NT2/D1 (cell line): ENCODE data around the gene KLHL41.

Source experiments
- DNase-seq: peaks from one replicate; pipeline ENCODE4 v3.0.0-alpha.2; 2011; ENCODE audit warnings: low read depth, low spot score
- H3K27me3 ChIP-seq: 2 replicates; pipeline ENCODE4 v1.6.0; 2011; ENCODE audit warnings: mild to moderate bottlenecking; ENCODE audit not compliant: insufficient read length, insufficient read depth
- H3K36me3 ChIP-seq: 2 replicates; pipeline ENCODE4 v1.6.1; 2011; ENCODE audit warnings: mild to moderate bottlenecking, low read length, mixed read lengths; ENCODE audit not compliant: insufficient read depth, insufficient read length
- H3K4me1 ChIP-seq: 2 replicates; pipeline ENCODE4 v1.5.1; 2011; ENCODE audit not compliant: insufficient read depth, insufficient read length
- H3K4me3 ChIP-seq: 2 replicates; pipeline ENCODE4 v1.5.1; 2011; ENCODE audit warnings: low read depth; ENCODE audit not compliant: insufficient read length
- H3K9ac ChIP-seq: 2 replicates; pipeline ENCODE4 v1.6.0; 2011; ENCODE audit warnings: low read depth; ENCODE audit not compliant: insufficient read length
- H3K9me3 ChIP-seq: 2 replicates; pipeline ENCODE4 v1.5.1; 2011; ENCODE audit warnings: mild to moderate bottlenecking, low read length; ENCODE audit not compliant: insufficient read depth
- SUZ12 ChIP-seq: IDR thresholded peaks from 2 replicates; pipeline ENCODE4 v1.6.1; 2011; ENCODE audit not compliant: insufficient read length, insufficient read depth; ENCODE audit errors: extremely low read depth
- YY1 ChIP-seq: IDR thresholded peaks from 2 replicates; pipeline ENCODE4 v1.6.1; 2011; ENCODE audit not compliant: insufficient read length, insufficient read depth
- ZNF274 ChIP-seq: IDR thresholded peaks from 2 replicates; pipeline ENCODE4 v1.6.1; 2011; ENCODE audit warnings: mild to moderate bottlenecking, low read depth, low read length

KLHL41 gene

DNA sequence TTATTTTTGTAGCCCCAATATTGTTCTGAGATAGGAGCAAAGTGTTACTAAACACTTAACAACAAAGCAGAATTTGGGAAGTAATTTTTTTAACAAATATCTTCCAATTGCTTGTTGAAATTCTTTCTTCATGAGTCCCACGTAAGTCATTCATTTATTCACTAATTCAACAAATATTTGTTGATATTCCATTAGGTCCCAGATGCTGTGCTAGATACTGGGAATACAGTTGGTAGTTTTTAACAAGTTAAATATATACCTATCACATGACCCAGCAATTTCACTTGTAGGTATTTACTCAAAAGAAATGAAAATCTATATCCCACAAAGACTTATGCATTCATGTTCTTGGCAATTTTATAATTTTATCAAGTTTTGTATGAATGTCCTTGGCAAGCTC lies 37.3 kb upstream of the KLHL41 start:
- no peaks in the 10 kb centered on the region for H3K4me1 ChIP-seq
- H3K9ac ChIP-seq: no peak overlapping the region
- H3K36me3 ChIP-seq: no peaks in the 10 kb centered on the region
- DNase-seq: no peak
- no peaks in the 10 kb centered on the region for H3K9me3 ChIP-seq
- TF ChIP-seq SUZ12 (no peak), ZNF274 (no peak)
- no peak overlapping the region for H3K4me3 ChIP-seq
- H3K27me3 ChIP-seq: no peaks in the 10 kb centered on the region

DNA sequence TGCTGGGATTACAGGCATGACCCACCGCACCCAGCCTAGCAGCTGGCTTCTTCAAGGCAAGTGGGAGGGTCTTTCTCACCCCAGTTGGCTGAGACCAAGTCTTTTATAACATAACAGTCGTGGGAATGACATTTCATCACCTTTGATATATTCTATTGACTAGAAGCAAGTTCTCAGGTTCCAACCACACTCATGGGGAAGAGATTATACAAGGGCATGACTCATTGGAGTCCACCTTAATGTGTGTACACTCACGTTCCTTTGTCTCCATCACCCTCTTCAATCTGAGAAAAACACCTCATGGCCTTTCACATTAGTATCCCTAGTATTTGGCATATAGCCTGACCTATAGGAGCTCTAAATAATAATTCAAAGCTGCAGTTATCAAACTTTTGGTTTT lies 33.0 kb upstream of the KLHL41 start:
- Histone ChIP-seq H3K9ac (no peak overlapping the region), H3K9me3 (no peaks in the 10 kb centered on the region), H3K4me1 (no peaks in the 10 kb centered on the region), H3K36me3 (no peaks in the 10 kb centered on the region), H3K4me3 (no peak overlapping the region), H3K27me3 (peaks cover 33% of the 10 kb centered on the region)
- TF ChIP-seq ZNF274 (no peak), SUZ12 (no peak)
- DNase-seq: no peak

DNA sequence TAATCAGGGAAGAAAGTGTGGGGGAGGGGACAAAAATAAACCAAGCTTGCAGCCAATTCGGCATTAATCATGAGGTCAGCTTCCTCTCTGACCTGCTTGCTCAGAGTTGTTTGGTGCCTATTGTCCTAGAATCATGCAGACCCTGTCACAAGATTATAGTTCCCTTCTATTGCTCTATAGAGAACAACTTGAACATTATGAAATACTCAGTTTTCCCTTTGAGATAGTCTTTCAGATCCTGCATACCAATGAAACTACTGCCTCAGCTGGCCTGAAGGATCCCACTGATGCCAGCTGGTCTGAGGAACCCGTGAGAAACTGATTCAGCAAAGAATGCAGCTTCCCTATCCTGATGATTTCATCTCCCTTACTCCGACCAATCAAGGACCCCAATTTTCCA lies 31.2 kb upstream of the KLHL41 start:
- no peaks in the 10 kb centered on the region for H3K4me1 ChIP-seq
- H3K4me3 ChIP-seq: no peak overlapping the region
- H3K36me3 ChIP-seq: no peaks in the 10 kb centered on the region
- no peak for DNase-seq
- TF ChIP-seq SUZ12 (no peak), YY1 (no peak), ZNF274 (no peak)
- H3K9ac ChIP-seq: no peak overlapping the region
- H3K9me3 ChIP-seq: no peaks in the 10 kb centered on the region
- H3K27me3 ChIP-seq: peaks cover 33% of the 10 kb centered on the region

DNA sequence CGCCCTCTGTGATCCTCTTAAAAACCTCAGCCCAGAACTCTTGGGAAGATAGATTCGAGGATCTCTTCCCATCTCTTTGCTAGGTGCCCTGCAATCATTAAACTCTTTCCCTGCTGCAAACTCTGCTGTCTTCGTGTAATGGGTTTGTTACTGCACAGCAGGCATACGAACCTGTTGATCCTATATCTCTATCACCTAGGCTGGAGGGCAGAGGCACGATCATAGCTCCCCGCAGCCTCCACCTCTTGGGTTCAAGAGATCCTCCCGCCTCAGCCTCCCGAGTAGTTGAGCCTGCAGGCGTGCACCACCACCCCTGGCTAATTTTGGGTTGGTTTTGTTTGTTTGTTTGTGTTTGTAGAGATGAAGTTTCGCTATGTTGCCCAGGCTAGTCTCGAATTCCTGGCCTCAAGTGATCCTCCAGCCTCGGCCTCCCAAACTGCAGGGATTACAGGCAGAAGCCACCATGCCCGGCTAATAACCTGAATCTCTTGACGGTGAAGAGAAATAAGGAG lies 30.7 kb upstream of the KLHL41 start:
- Histone ChIP-seq H3K9me3 (no peaks in the 10 kb centered on the region), H3K27me3 (peaks cover 33% of the 10 kb centered on the region), H3K4me1 (no peaks in the 10 kb centered on the region), H3K9ac (peak overlapping the region; percentile 79), H3K4me3 (peak overlapping the region; percentile 55), H3K36me3 (no peaks in the 10 kb centered on the region)
- no peak for TF ChIP-seq SUZ12
- no peak for TF ChIP-seq ZNF274
- TF ChIP-seq YY1: no peak
- no peak for DNase-seq

DNA sequence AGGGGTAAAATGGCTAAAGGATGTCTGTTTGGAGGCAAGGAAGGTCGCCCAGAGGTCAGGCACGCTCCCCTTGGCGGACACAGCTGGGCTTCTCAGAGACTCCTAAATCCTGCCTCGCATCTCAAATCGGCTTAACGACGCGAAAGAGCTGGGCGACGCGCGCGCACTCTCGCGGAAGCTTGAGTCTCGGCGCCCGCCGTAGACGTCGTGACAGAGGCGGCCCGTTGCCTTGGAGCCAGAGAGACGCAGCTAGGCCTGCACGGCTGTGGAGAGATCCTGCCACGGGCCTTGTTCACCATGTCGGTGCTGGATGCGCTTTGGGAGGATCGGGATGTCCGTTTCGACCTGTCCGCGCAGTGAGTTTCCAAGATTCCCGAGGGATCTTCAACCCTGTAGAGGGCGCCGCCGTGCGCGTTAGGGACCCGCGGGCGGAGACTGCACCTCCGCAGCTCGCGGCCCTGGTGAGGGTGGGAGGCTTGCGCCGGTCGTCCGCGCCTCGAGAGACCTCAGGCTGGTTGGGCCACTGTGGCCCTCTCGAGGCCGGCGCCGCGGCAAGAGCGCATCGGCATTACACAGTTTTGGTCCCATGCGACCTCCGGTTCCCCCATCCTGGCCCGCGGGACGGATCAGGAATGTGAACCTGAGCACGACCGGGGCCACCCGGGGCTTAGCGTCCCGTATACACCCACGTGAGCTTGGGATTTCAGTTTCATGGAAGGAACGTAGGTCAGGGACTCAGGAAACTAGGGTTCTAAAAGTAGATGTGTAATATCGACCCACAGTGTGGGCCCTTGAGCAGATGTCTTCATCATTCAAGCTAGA lies 30.0 kb upstream of the KLHL41 start, which contains the start of gene BBS5:
Gene BBS5 (plus strand): TSS at position 238 of the 822 bp plus-strand sequence. CDS start 60 bp downstream, at position 298.
- Histone ChIP-seq H3K9ac (peak within 1 kb of the TSS; percentile 79), H3K36me3 (no peaks in the 10 kb centered on the region), H3K9me3 (no peaks in the 10 kb centered on the region), H3K27me3 (peaks cover 33% of the 10 kb centered on the region), H3K4me1 (no peaks in the 10 kb centered on the region), H3K4me3 (peak within 1 kb of the TSS; percentile 55)
- DNase-seq: peak; percentile 50
- TF ChIP-seq SUZ12 (peak; percentile 59), YY1 (no peak)

DNA sequence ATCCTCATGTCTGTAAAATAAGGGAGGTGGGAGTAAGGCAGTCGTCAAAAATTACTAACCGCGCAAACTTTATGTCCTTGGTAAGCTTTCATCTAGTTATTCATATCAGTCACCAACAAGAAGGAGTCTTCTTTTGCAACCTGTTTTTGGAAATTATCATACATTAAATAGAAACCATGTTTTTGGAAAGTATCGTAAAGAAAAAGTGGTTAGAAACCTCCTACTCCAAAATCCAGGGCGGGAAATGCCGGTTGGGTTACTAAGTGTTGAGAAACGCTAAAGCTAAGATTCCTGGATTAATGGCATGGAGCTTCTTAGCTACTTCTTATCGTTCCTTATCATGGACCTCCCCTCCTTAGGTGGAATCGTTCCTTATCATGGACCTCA lies 29.4 kb upstream of the KLHL41 start:
- Histone ChIP-seq H3K36me3 (peaks cover 3% of the 10 kb centered on the region), H3K9ac (peak overlapping the region; percentile 79), H3K27me3 (peaks cover 33% of the 10 kb centered on the region), H3K9me3 (no peaks in the 10 kb centered on the region), H3K4me3 (peak overlapping the region; percentile 55), H3K4me1 (no peaks in the 10 kb centered on the region)
- no peak for TF ChIP-seq SUZ12
- no peak for TF ChIP-seq YY1
- TF ChIP-seq ZNF274: no peak
- DNase-seq: no peak

DNA sequence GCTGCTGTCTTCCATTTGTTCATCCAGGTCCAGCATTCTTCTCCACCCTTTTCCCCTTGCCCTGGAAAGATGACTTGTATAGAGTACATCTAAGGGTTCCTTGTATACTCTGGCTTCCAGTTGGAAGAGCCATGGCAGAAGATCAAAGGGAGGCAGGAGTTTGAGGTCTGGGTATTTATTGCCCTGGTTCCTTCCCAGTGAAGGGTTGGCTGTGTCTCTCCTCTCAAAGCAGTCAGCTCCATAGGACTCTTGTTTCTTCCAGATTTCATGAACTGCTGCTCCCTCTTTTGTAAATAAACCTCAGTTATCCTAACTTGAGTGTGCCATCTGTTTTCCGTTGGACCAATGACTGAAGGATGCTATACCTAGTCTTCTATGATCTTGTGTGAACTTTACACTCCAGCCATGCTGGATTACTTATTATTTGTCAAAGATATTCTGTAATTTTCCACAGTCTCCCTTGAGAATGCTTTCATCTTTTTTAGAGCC lies 23.8 kb upstream of the KLHL41 start:
- Histone ChIP-seq H3K9me3 (no peaks in the 10 kb centered on the region), H3K4me1 (no peaks in the 10 kb centered on the region), H3K36me3 (peaks cover 3% of the 10 kb centered on the region), H3K4me3 (no peak overlapping the region), H3K27me3 (peaks cover 6% of the 10 kb centered on the region), H3K9ac (no peak overlapping the region)
- no peak for DNase-seq
- TF ChIP-seq ZNF274 (no peak), SUZ12 (no peak), YY1 (no peak)

DNA sequence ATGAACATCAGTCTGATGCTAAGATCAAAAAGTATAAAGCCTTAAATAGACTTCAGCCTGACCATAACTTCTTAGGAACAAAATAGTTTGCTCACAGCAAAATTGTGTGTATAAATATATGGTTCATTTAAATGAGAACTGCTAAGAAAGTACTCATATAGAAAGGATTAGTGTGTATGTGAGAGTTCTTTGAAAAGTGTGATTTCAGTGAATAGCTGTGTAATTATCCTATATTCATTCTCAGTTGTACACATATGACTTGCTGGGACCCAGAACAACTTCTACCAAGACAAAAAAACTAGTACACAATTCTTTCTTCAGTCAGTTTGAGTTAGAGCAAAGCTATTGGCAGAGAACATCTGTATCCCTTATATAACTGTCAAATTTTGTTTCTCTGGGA lies 23.0 kb upstream of the KLHL41 start:
- no peak for DNase-seq
- Histone ChIP-seq H3K4me1 (no peaks in the 10 kb centered on the region), H3K36me3 (peaks cover 3% of the 10 kb centered on the region), H3K9me3 (no peaks in the 10 kb centered on the region), H3K9ac (no peak overlapping the region), H3K4me3 (no peak overlapping the region), H3K27me3 (no peaks in the 10 kb centered on the region)
- TF ChIP-seq SUZ12: no peak
